ENCODE results near the gene LRBA. TPM values are rescaled to one million over a fixed set of nuclear protein-coding genes. Genes with fewer than 3 reads are reported as not detected.

Gene LRBA
- total RNA-seq, 1 donor from 2014 or later = 103 TPM

GRCh38 chr4:151013491-151013890 is 1.6 kb downstream of the LRBA start:
- Histone ChIP-seq H3K36me3 (ENCODE audit: control insufficient read depth, insufficient read depth, low read length) (no peaks in the 10 kb centered on the region), H3K27me3 (ENCODE audit: control insufficient read depth, insufficient read depth, low read length) (no peaks in the 10 kb centered on the region), H3K4me3 (ENCODE audit: low read depth, low read length) (peak overlapping the region; percentile 77)
- FAIRE-seq (no peak), DNase-seq (ENCODE audit: low read depth) (peak; percentile 10)
- no peak for TF ChIP-seq CTCF (IDR thresholded peaks at IDR 0.05; ENCODE audit: insufficient read depth, low read length, severe bottlenecking)

GRCh38 chr4:151012820-151013219 is 2.3 kb downstream of the LRBA start:
- no peak for TF ChIP-seq CTCF (IDR thresholded peaks at IDR 0.05; ENCODE audit: insufficient read depth, low read length, severe bottlenecking)
- no peaks in the 10 kb centered on the region for H3K36me3 ChIP-seq (ENCODE audit: control insufficient read depth, insufficient read depth, low read length)
- DNase-seq (ENCODE audit: low read depth) = peak; percentile 59
- peak overlapping the region; percentile 77 for H3K4me3 ChIP-seq (ENCODE audit: low read depth, low read length)
- no peak for FAIRE-seq
- H3K27me3 ChIP-seq (ENCODE audit: control insufficient read depth, insufficient read depth, low read length) = no peaks in the 10 kb centered on the region

GRCh38 chr4:151012376-151012775 is 2.7 kb downstream of the LRBA start:
- no peak for TF ChIP-seq CTCF (IDR thresholded peaks at IDR 0.05; ENCODE audit: insufficient read depth, low read length, severe bottlenecking)
- H3K4me3 ChIP-seq (ENCODE audit: low read depth, low read length) = peak overlapping the region; percentile 77
- DNase-seq (ENCODE audit: low read depth) (no peak), FAIRE-seq (no peak)
- H3K27me3 ChIP-seq (ENCODE audit: control insufficient read depth, insufficient read depth, low read length) = no peaks in the 10 kb centered on the region
- no peaks in the 10 kb centered on the region for H3K36me3 ChIP-seq (ENCODE audit: control insufficient read depth, insufficient read depth, low read length)

GRCh38 chr4:151004222-151004621 is 10.9 kb downstream of the LRBA start:
- peak; percentile 95 for DNase-seq (ENCODE audit: low read depth)
- no peaks in the 10 kb centered on the region for H3K36me3 ChIP-seq (ENCODE audit: control insufficient read depth, insufficient read depth, low read length)
- FAIRE-seq = no peak
- H3K4me3 ChIP-seq (ENCODE audit: low read depth, low read length) = no peak overlapping the region
- TF ChIP-seq CTCF (IDR thresholded peaks at IDR 0.05; ENCODE audit: insufficient read depth, low read length, severe bottlenecking) = no peak
- no peaks in the 10 kb centered on the region for H3K27me3 ChIP-seq (ENCODE audit: control insufficient read depth, insufficient read depth, low read length)

GRCh38 chr4:151000747-151001429 is 14.2 kb downstream of the LRBA start:
- DNase-seq (ENCODE audit: low read depth) = no peak
- FAIRE-seq = no peak

More at GRCh38 chr4:151000747-151001429, 14.2 kb downstream of the LRBA start:
- no peak for TF ChIP-seq CTCF (IDR thresholded peaks at IDR 0.05; ENCODE audit: insufficient read depth, low read length, severe bottlenecking)
- no peaks in the 10 kb centered on the region for H3K27me3 ChIP-seq (ENCODE audit: control insufficient read depth, insufficient read depth, low read length)
- no peak overlapping the region for H3K4me3 ChIP-seq (ENCODE audit: low read depth, low read length)
- H3K36me3 ChIP-seq (ENCODE audit: control insufficient read depth, insufficient read depth, low read length) = no peaks in the 10 kb centered on the region

All from bronchial epithelial cell (primary cell).